ENCODE data around the gene PSAP.

DNA sequence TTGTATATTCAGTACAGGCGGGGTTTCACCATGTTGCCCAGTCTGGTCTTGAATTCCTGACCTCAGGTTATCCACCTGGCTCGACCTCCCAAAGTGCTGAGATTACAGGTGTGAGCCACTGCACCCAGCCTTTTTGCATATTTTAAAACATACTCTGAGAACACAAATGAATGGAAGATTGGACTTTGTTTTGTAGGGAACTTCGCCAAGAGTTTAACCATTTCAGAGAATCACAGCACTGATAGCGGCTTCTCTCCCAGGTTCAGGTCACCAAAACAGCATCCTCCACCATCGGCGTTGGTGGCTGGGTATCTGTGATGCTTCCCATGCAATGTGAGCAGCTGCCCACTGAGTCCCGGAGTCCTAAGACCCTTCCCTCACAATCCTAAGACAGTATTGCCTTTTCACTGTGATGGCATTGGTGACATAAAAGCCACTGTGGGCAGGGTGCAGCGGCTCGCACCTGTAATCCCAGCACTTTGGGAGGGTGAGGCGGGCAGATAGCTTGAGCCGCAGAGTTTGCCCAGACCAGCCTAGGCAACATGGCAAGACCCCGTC is 42.3 kb upstream of the PSAP start:
- TF ChIP-seq TARDBP (IDR thresholded peaks at IDR 0.05) (no peak), FOXK2 (IDR thresholded peaks at IDR 0.05) (no peak), LEF1 (IDR thresholded peaks at IDR 0.05; ENCODE audit: borderline replicate concordance) (no peak), BHLHE40 (IDR thresholded peaks at IDR 0.05; ENCODE audit: borderline replicate concordance) (no peak), FOXM1 (IDR thresholded peaks at IDR 0.05; ENCODE audit: borderline replicate concordance) (no peak), FOXA1 (IDR thresholded peaks at IDR 0.05) (no peak), SUZ12 (IDR thresholded peaks at IDR 0.05) (no peak), CTBP1 (IDR thresholded peaks at IDR 0.05; ENCODE audit: borderline replicate concordance) (no peak), SP1 (IDR thresholded peaks at IDR 0.05) (no peak), ARNT (IDR thresholded peaks at IDR 0.05) (no peak), ZNF384 (IDR thresholded peaks at IDR 0.05) (no peak)
- TF ChIP-seq, protein P1, sequence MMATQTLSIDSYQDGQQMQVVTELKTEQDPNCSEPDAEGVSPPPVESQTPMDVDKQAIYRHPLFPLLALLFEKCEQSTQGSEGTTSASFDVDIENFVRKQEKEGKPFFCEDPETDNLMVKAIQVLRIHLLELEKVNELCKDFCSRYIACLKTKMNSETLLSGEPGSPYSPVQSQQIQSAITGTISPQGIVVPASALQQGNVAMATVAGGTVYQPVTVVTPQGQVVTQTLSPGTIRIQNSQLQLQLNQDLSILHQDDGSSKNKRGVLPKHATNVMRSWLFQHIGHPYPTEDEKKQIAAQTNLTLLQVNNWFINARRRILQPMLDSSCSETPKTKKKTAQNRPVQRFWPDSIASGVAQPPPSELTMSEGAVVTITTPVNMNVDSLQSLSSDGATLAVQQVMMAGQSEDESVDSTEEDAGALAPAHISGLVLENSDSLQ (IDR thresholded peaks at IDR 0.05), result no peak
